GM18909 (cell line): ENCODE data around the gene FBXL16.

Source experiments
- ATAC-seq: cut with Tn5 transposase; IDR thresholded peaks from one replicate; pipeline ENCODE4 v1.9.1; 2021; ENCODE audit warnings: mild to moderate bottlenecking; ENCODE audit not compliant: unreplicated experiment, poor library complexity

Gene FBXL16

GRCh38 chr16:648071-648780, 57.4 kb downstream of the FBXL16 start:
- no peak for ATAC-seq

- no peak for ATAC-seq
Measured at GRCh38 chr16:647173-647902, 58.3 kb downstream of the FBXL16 start.

DNA sequence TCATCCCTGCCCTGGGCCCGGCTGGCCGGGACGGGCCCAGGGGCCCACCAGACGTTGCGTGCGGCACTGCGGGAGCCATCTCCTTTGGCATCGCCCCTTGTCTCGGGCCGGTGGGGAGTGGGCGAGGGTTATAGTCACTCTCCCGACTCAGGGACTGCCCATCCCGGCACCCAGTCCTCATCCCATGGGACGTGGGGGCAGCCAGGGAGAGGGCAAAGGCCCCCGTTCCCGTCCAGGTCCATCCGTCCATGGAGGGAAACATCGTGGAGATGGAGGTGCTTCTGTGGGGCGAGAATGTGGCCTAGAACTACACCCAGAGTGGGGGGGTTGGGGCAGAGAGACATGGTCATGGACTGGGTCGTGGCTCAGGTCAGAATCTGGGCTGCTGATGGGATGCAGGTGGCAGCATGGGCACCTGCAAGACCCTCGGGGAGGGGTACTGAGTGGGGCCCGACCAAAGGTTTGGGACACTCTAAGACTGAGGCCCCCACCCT, 58.9 kb downstream of the FBXL16 start:
- ATAC-seq, result no peak

GRCh38 chr16:645852-646678, 59.5 kb downstream of the FBXL16 start:
- ATAC-seq, result no peak

DNA sequence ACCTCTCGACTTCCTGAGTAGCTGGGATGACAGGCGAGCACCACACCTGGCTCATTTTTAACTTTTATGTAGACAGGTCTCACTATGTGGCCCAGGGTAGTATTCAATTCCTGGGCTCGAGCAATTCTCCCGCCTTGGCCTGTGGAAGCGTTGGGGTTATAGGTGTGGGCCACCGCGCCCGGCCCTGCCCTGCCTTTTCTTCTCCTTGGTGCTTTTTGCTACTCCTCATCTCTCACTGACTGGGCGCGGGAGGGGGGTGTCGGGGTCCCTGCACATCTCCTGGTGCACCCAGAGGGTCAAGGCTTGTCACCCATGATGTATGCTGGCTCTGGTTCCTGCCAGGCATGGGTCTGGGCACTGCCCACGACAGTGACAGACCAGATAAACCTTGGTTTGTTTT, 61.0 kb downstream of the FBXL16 start:
- ATAC-seq, result no peak

DNA sequence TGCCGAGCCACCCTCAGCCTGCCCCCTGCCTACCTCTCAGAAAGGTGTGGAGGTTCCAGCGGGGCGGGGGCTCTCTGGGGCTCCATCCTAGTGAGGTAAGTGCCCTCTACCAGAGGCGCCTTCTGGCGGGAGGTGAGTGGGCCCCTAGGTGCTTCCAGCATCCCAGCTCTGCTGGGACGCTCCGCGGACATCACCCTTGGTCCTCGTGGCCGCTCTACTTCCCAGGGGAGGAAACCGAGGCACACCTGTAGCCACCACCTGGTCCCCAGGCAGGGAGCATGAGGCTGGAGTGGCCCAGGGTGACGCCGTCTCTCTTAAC, 62.6 kb downstream of the FBXL16 start:
- ATAC-seq, result no peak
